GM19035 (cell line): Measurements from ENCODE around the gene ZFAND6.

Experiments used
- ATAC-seq: cut with Tn5 transposase; IDR thresholded peaks from one replicate; pipeline ENCODE4 v1.9.1; 2021; ENCODE audit not compliant: unreplicated experiment

Gene ZFAND6

GRCh38 chr15:80186597-80186996 is 127.1 kb downstream of the ZFAND6 start:
- no peak for ATAC-seq
